Prostate gland (tissue), 2 donors: ENCODE results near the gene ACTR5. TPM values are rescaled to one million over a fixed set of nuclear protein-coding genes. Genes with fewer than 3 reads are reported as not detected.

ENCODE experiments used
- DNase-seq: peaks from one replicate; pipeline ENCODE4 v3.0.0-alpha.2; 2019; ENCODE audit warnings: low spot score
- H3K27ac ChIP-seq, 2 donors: fragments of 200-600 bp; sonication (generic); 2 replicates each; pipeline ENCODE4 v1.5.1; 2017 to 2019
- H3K27me3 ChIP-seq: fragments of 200-600 bp; sonication (generic); replicated peaks from 2 replicates; pipeline ENCODE4 v1.5.1; 2019; ENCODE audit not compliant: insufficient read depth
- H3K36me3 ChIP-seq, 2 donors: fragments of 200-600 bp; sonication (generic); 1 replicate in 1 of 2; 2 replicates in 1 of 2; pipeline versions ENCODE4 v1.5.1 to v1.8.1; 2017 to 2019
- H3K4me1 ChIP-seq: fragments of 200-600 bp; sonication (generic); replicated peaks from 2 replicates; pipeline ENCODE4 v1.5.1; 2019
- H3K4me3 ChIP-seq, 2 donors: fragments of 200-600 bp; sonication (generic); 2 replicates each; pipeline ENCODE4 v1.5.1; 2017 to 2019
- H3K9me3 ChIP-seq: fragments of 200-600 bp; sonication (generic); 2 replicates; pipeline ENCODE4 v1.5.1; 2017
- POLR2A ChIP-seq: fragments of 450-650 bp; IDR thresholded peaks from one replicate; pipeline ENCODE4 v1.6.1; 2016; ENCODE audit warnings: antibody characterized with exemption, mild to moderate bottlenecking
- POLR2AphosphoS5 ChIP-seq: sonication (generic); formaldehyde crosslinking; IDR thresholded peaks from one replicate; pipeline ENCODE4 v1.6.1; 2017; ENCODE audit warnings: antibody characterized with exemption
- WGBS: methylation state at CpG from one replicate; pipeline ENCODE4 v1.1.5; 2018; 5-methylcytosine and 5-hydroxymethylcytosine counted together
- intact Hi-C: fragments of 100-400 bp; cut with DNase I; formaldehyde crosslinking; loops from one replicate; pipeline ENCODE4 v1.14.2; 2022
- total RNA-seq, 2 donors: library from RNA; depleted of rRNA; stranded (reverse); fragments of >200 nt; gene quantifications; one replicate each; pipeline ENCODE4 v1.1.0, GENCODE V29; 2016
- TF ChIP-seq, protein P1 (sequence below), 4 experiments: fragments of 200-600 bp in 2 of 4; fragments of 450-650 bp in 2 of 4; sonication (generic) in 2 of 4; IDR thresholded peaks; 1 replicate in 3 of 4; 2 replicates in 1 of 4; pipeline ENCODE4 v1.5.1; 2016 to 2019; ENCODE audit warnings: antibody characterized with exemption in 4 of 4, mild to moderate bottlenecking in 2 of 4, moderate library complexity in 2 of 4

Gene ACTR5
- 10 to 100 TPM in 1 of 2 donors, 1 to 10 TPM in 1; 6.4 to 18.1 TPM for total RNA-seq

DNA sequence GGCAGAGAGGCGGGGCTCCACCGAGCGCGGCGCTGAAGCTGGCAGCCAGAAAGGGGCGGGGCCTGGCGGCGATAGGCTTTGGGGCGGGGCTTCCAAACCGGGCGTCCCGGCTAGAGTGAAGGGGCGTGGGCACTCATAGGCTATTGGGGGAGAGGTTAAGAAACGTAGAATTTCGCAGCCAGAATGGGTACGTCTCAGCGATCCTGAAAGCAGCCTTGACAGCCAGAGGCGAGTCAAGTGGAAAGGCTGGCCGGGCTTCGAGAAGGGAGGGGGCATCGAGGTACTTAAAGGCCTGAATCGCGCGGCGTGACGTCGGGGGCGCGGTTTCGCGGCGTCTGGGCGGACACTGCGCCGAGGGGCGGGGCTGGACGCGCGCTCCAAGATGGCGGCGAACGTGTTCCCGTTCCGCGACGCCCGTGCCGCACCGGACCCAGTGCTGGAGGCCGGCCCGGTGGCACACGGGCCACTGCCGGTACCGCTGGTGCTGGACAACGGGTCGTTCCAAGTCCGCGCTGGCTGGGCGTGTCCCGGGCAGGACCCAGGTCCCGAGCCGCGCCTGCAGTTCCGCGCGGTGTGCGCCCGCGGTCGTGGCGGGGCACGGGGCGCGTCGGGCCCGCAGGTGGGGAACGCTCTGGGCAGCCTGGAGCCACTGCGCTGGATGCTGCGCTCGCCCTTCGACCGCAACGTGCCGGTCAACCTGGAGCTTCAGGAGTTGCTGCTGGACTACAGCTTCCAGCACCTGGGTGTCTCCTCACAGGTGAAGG lies at the start of gene ACTR5:
TSS of gene ACTR5 (plus strand) at position 364 of the 764 bp plus-strand sequence. CDS start at position 383, 19 bp downstream.
- WGBS, result under 1% methylated on average over 39 of the region's 84 CpGs
- Histone ChIP-seq H3K9me3 (no peaks in the 10 kb centered on the region), H3K27me3 (no peaks in the 10 kb centered on the region), H3K36me3 (no peaks in the 10 kb centered on the region), H3K4me1 (no peaks in the 10 kb centered on the region), H3K4me3 (peak within 1 kb of the TSS; percentile 74 to 86), H3K27ac (peak within 1 kb of the TSS; percentile 95 to 97)
- TF ChIP-seq, protein P1, sequence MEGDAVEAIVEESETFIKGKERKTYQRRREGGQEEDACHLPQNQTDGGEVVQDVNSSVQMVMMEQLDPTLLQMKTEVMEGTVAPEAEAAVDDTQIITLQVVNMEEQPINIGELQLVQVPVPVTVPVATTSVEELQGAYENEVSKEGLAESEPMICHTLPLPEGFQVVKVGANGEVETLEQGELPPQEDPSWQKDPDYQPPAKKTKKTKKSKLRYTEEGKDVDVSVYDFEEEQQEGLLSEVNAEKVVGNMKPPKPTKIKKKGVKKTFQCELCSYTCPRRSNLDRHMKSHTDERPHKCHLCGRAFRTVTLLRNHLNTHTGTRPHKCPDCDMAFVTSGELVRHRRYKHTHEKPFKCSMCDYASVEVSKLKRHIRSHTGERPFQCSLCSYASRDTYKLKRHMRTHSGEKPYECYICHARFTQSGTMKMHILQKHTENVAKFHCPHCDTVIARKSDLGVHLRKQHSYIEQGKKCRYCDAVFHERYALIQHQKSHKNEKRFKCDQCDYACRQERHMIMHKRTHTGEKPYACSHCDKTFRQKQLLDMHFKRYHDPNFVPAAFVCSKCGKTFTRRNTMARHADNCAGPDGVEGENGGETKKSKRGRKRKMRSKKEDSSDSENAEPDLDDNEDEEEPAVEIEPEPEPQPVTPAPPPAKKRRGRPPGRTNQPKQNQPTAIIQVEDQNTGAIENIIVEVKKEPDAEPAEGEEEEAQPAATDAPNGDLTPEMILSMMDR (IDR thresholded peaks at IDR 0.05), result no peak
- TF ChIP-seq POLR2A (peak; percentile 41), POLR2AphosphoS5 (peak; percentile 65)
- intact Hi-C loops, result no loop called here
- DNase-seq, result peak; percentile 91

DNA sequence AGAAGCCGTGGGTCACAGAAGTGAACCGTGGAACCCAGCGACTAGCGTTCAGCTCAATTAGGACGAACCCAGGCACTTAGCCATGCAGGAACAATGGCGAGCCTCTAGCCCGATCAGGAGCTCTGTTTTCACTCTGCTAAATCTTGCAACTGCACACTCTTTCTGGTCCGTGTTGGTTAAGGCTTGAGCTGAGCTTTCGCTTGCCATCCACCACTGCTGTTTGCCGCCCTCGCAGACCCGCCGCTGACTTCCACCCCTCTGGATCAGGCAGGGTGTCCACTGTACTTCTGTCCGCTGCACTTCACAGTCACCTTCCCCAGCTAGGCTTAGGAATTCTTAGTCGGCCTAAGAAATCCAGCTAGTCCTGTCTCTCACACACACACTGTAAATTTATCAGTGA lies 49.7 kb upstream of the ACTR5 start:
- no peak for DNase-seq
- intact Hi-C loops, result no loop called here

DNA sequence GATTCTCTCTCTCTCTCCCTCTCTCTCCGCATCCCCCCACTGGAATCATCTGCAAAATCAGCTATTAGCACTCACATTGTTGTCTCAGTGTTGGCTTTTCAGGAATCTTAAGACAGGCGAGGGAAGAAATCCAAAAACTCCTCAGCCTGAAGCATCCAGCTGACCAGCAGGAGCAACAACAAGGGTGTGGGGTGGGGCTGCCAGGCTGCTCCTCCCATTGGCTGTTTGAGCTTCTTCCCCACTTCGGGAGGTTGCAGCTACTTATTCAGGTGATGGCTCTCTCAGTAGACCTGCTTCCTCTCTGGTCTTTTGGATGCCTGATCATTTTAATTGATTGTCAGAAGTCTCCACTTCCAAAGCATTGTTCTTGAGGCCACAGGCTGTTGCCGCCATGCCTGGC lies 48.1 kb upstream of the ACTR5 start:
- TF ChIP-seq, protein P1 (IDR thresholded peaks at IDR 0.05), result no peak
- TF ChIP-seq POLR2A (no peak), POLR2AphosphoS5 (no peak)
- intact Hi-C loops, result no loop called here

More for the DNA sequence above, 49.7 kb upstream of the ACTR5 start:
- Histone ChIP-seq H3K27me3 (peaks cover 3% of the 10 kb centered on the region), H3K27ac (no peak overlapping the region), H3K4me3 (no peak overlapping the region), H3K4me1 (no peaks in the 10 kb centered on the region), H3K36me3 (no peaks in the 10 kb centered on the region), H3K9me3 (no peaks in the 10 kb centered on the region)
- TF ChIP-seq POLR2A (no peak), POLR2AphosphoS5 (no peak)
- TF ChIP-seq, protein P1 (IDR thresholded peaks at IDR 0.05), result no peak
- WGBS, result 65% methylated on average over 14 of the region's 15 CpGs

DNA sequence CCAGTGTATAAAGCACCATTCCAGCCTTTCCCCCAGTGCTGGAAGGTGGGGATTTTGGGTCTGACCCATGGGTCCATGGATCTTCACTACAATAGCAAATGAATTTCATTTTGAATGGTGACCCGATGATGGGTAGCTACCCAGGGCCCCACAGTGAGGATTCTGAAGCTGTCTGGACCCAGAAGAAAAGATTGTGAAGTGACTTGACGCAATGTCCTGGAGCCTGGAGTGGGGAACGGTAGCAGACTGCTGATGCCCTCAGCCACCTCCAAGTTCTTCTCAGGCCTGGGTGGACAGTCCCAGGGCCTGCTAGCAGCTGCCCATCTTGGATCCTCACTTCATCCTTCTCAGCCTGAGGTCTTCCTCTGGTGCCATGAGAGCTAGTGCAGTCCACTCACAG lies 47.3 kb upstream of the ACTR5 start:
- H3K9me3 ChIP-seq, result no peaks in the 10 kb centered on the region
- TF ChIP-seq POLR2A, result no peak
- TF ChIP-seq POLR2AphosphoS5, result no peak
- TF ChIP-seq, protein P1 (IDR thresholded peaks at IDR 0.05), result no peak
- 90% methylated on average over 3 of the region's 3 CpGs for WGBS
- H3K36me3 ChIP-seq, result no peaks in the 10 kb centered on the region
- DNase-seq, result no peak
- H3K27ac ChIP-seq, result no peak overlapping the region
- H3K4me1 ChIP-seq, result no peaks in the 10 kb centered on the region
- no peak overlapping the region for H3K4me3 ChIP-seq
- intact Hi-C loops, result no loop called here
- peaks cover 3% of the 10 kb centered on the region for H3K27me3 ChIP-seq

More for the DNA sequence above, 48.1 kb upstream of the ACTR5 start:
- 38% methylated on average over 4 of the region's 4 CpGs for WGBS
- Histone ChIP-seq H3K4me3 (no peak overlapping the region), H3K27me3 (peaks cover 3% of the 10 kb centered on the region), H3K36me3 (no peaks in the 10 kb centered on the region), H3K27ac (no peak overlapping the region), H3K9me3 (no peaks in the 10 kb centered on the region), H3K4me1 (no peaks in the 10 kb centered on the region)
- no peak for DNase-seq

DNA sequence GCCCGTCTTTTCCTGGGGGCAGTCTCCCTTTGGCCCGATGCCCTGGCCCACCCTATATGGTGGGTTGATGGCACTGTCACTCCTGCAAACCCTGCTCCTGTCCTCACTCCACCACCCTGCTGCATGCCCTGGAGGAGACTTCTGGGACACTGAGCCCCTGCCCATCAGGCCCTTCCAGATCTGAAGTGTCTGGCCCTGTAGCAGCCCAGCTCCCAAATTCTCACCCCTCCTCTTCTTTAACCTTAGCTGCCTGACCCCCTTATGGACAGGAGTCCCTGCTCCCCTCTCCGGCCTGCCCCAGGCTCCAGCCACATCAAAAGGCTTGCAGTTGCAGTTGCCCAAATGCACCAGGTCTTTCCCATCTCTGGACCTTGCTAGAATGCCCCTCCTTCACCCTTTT lies 44.7 kb upstream of the ACTR5 start:
- Histone ChIP-seq H3K27me3 (peaks cover 3% of the 10 kb centered on the region), H3K27ac (no peak overlapping the region), H3K9me3 (no peaks in the 10 kb centered on the region), H3K4me1 (no peaks in the 10 kb centered on the region), H3K4me3 (no peak overlapping the region), H3K36me3 (no peaks in the 10 kb centered on the region)
- DNase-seq, result no peak
- 75% methylated on average over 3 of the region's 3 CpGs for WGBS
- intact Hi-C loops, result no loop called here
- TF ChIP-seq, protein P1 (IDR thresholded peaks at IDR 0.05), result no peak
- no peak for TF ChIP-seq POLR2A
- no peak for TF ChIP-seq POLR2AphosphoS5
